IPS-15b (cell line): ENCODE data around the gene ERAP2.

Experiments used
- H3K27me3 ChIP-seq: one replicate; pipeline ENCODE4 v1.6.1; 2013; ENCODE audit warnings: low read length; ENCODE audit not compliant: control insufficient read depth, insufficient read depth
- H3K36me3 ChIP-seq: one replicate; pipeline ENCODE4 v1.6.1; 2013; ENCODE audit warnings: low read length; ENCODE audit not compliant: control insufficient read depth, insufficient read depth
- H3K4me1 ChIP-seq: one replicate; pipeline ENCODE4 v1.6.1; 2013; ENCODE audit warnings: mild to moderate bottlenecking, low read length; ENCODE audit not compliant: control insufficient read depth, insufficient read depth
- H3K4me3 ChIP-seq: one replicate; pipeline ENCODE4 v1.5.1; 2013; ENCODE audit warnings: low read depth, low read length
- H3K9ac ChIP-seq: one replicate; pipeline ENCODE4 v1.6.1; 2013; ENCODE audit warnings: low read depth, mild to moderate bottlenecking, low read length
- H3K9me3 ChIP-seq: one replicate; pipeline ENCODE4 v1.6.1; 2013; ENCODE audit warnings: mild to moderate bottlenecking, low read length; ENCODE audit not compliant: control insufficient read depth, insufficient read depth

Gene ERAP2

DNA sequence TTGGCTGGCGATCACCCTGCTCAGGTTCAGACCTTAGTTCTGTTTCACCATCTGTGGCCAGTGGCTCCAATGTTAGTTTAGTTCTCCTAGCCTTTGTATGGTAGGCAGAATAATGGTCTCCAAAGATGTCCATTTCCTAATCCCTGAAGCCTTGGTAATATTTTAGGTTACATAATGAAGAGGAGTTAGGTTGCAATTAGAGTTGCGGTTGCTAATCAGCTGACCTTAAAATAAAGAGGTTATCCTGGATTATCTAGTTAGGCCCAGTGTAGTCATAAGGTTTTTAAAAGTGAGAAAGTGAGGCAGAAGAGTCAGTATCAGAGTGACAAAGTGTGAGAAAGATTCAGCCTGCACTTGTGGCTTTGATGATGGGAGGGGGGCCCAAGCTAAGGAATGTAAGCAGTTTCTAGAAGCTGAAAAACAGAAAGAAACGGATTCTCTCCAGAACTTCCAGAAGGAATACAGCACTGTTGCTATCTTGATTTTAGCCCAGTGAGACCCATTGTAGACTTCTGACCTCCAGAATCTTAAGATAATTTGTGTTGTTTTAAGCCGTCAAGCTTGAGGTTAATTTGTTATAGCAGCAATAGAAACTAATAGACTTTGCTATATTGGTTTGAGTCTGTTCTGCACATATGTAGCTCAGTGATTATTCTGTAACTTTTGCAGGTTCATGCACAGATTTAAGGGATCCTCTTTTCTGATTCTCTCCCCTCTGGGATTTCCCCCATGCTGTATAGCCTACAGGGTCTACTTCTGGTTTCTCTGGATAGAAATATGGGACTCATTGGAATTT is 81.2 kb downstream of the ERAP2 start:
- Histone ChIP-seq H3K9me3 (no peaks in the 10 kb centered on the region), H3K9ac (no peak overlapping the region), H3K27me3 (no peaks in the 10 kb centered on the region), H3K36me3 (no peaks in the 10 kb centered on the region), H3K4me3 (no peak overlapping the region), H3K4me1 (peaks cover 6% of the 10 kb centered on the region)

- Histone ChIP-seq H3K4me3 (no peak overlapping the region), H3K4me1 (peaks cover 6% of the 10 kb centered on the region), H3K9ac (no peak overlapping the region), H3K9me3 (no peaks in the 10 kb centered on the region), H3K27me3 (no peaks in the 10 kb centered on the region), H3K36me3 (no peaks in the 10 kb centered on the region)
Measured at GRCh38 chr5:96958977-96959376, 82.7 kb downstream of the ERAP2 start.

GRCh38 chr5:96961053-96961452 is 84.8 kb downstream of the ERAP2 start:
- Histone ChIP-seq H3K9me3 (no peaks in the 10 kb centered on the region), H3K36me3 (no peaks in the 10 kb centered on the region), H3K4me3 (no peak overlapping the region), H3K27me3 (no peaks in the 10 kb centered on the region), H3K9ac (no peak overlapping the region), H3K4me1 (peaks cover 6% of the 10 kb centered on the region)

DNA sequence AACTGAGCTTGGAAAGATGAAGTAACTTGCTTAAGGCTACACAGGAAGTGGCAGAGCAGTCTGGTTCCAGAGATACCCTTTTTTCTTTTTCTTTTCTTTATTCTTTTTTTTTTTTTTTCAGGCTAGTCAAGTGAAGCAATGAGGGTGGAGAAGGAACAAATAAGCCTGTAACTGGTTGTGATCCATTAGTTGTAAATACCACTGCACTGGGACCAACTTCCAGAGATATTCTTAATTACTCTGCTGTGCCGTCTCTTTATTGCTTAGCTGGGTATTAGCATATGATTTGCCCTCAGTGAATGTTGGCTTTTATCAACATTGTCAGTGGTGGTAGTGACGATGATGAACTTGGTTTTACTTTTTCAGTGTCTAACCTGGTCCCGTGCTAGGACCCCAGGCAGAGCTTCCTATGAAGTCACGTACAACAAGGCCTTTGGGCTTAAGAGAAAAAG is 86.3 kb downstream of the ERAP2 start:
- Histone ChIP-seq H3K36me3 (no peaks in the 10 kb centered on the region), H3K4me1 (peaks cover 1% of the 10 kb centered on the region), H3K4me3 (no peak overlapping the region), H3K9me3 (no peaks in the 10 kb centered on the region), H3K9ac (no peak overlapping the region), H3K27me3 (no peaks in the 10 kb centered on the region)

- Histone ChIP-seq H3K9me3 (no peaks in the 10 kb centered on the region), H3K9ac (no peak overlapping the region), H3K36me3 (no peaks in the 10 kb centered on the region), H3K27me3 (no peaks in the 10 kb centered on the region), H3K4me3 (no peak overlapping the region), H3K4me1 (no peaks in the 10 kb centered on the region)
Measured at GRCh38 chr5:96963267-96963666, 87.0 kb downstream of the ERAP2 start.

DNA sequence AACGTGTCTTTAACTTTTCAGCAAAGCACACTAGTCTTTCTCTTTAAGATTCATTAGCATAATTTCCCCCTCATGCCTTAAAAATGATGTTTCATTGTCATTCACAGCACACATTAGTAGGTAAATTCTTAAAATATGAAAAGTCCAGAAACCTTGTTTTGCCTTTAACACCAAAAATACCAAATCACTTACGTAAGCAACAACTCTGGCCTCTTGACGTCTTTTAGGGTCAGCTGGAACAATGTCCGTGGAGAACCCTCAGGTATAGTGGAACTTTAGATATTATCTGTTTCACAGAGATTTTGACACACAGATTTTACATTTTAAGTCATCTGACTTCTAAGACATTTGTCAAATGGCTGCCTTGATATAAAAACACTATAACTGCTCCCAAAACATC is 90.5 kb downstream of the ERAP2 start:
- no peaks in the 10 kb centered on the region for H3K36me3 ChIP-seq
- no peak overlapping the region for H3K4me3 ChIP-seq
- no peak overlapping the region for H3K9ac ChIP-seq
- no peaks in the 10 kb centered on the region for H3K27me3 ChIP-seq
- no peaks in the 10 kb centered on the region for H3K4me1 ChIP-seq
- H3K9me3 ChIP-seq, result no peaks in the 10 kb centered on the region

DNA sequence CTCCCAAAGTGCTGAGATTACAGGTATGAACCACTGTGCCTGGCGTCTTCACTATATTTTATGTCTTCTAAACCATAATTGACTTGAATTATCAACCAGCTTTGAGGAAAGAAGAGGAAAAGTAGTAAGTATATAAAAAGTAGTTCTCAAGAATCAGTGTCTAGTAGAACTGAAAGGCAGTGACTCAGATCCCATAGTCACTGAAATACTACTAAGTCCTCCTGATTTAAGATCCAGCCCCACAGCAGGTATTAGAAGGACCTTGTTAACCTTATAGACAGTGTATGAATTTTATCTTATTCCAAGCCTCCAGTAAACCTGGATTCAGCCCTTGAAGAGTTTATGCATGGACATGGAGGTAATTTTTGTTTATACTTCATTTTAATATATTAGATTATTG is 91.1 kb downstream of the ERAP2 start:
- Histone ChIP-seq H3K9ac (no peak overlapping the region), H3K9me3 (no peaks in the 10 kb centered on the region), H3K4me3 (no peak overlapping the region), H3K4me1 (no peaks in the 10 kb centered on the region), H3K36me3 (no peaks in the 10 kb centered on the region), H3K27me3 (no peaks in the 10 kb centered on the region)

GRCh38 chr5:96968074-96968473 is 91.8 kb downstream of the ERAP2 start:
- Histone ChIP-seq H3K9ac (no peak overlapping the region), H3K4me3 (no peak overlapping the region), H3K9me3 (no peaks in the 10 kb centered on the region), H3K27me3 (no peaks in the 10 kb centered on the region), H3K36me3 (no peaks in the 10 kb centered on the region), H3K4me1 (no peaks in the 10 kb centered on the region)

DNA sequence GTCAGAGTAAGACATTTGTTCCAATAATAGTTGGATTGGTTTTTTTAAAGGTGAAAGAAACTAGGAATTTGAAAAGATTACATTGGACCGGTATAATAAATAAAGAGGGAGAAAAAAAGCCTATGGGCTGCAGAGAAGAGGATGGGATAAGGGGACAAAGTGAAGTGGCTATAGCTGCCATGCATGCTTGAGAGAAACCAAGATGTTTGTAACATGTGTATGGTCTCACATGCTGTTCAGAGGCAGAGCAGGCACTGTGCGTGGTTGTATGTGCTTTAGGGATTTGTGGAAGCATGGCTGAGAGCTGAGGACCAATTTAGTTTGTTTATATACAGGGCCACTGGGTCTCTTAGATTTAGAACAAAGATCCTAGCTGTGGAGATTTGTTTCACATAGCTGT is 92.3 kb downstream of the ERAP2 start:
- Histone ChIP-seq H3K4me1 (no peaks in the 10 kb centered on the region), H3K4me3 (no peak overlapping the region), H3K36me3 (no peaks in the 10 kb centered on the region), H3K27me3 (no peaks in the 10 kb centered on the region), H3K9ac (no peak overlapping the region), H3K9me3 (no peaks in the 10 kb centered on the region)
